Ovary (tissue), 9 donors: ENCODE measurements around the gene STIL. TPM values are rescaled to one million over a fixed set of nuclear protein-coding genes. Genes with fewer than 3 reads are reported as not detected.
A peak's percentile ranks its signal among the peaks of the same experiment; 100 is the strongest.

ENCODE experiments used
- DNase-seq, 5 donors: peaks; one replicate each; pipeline ENCODE4 v3.0.0-alpha.2; 2019 to 2020
- H3K27ac ChIP-seq, 2 donors: fragments of 200-600 bp; one replicate each; pipeline versions ENCODE4 v1.5.1 to v1.8.0; 2019 to 2022
- H3K27me3 ChIP-seq: fragments of 200-600 bp; one replicate; pipeline ENCODE4 v1.8.0; 2022
- H3K36me3 ChIP-seq: fragments of 200-600 bp; sonication (generic); one replicate; pipeline ENCODE4 v1.5.1; 2019
- H3K4me1 ChIP-seq: one replicate; pipeline ENCODE4 v1.8.1; 2013; ENCODE audit warnings: mild to moderate bottlenecking, moderate library complexity; ENCODE audit not compliant: insufficient read depth
- H3K4me3 ChIP-seq: fragments of 200-600 bp; sonication (generic); one replicate; pipeline ENCODE4 v1.5.1; 2017
- H3K9me3 ChIP-seq, 2 donors: fragments of 200-600 bp in 1 of 2; sonication (generic) in 1 of 2; one replicate each; pipeline versions ENCODE4 v1.5.1 to v1.8.1; 2013 to 2019; ENCODE audit warnings: mild to moderate bottlenecking in 1 of 2, moderate library complexity in 1 of 2
- EP300 ChIP-seq: sonication (generic); formaldehyde crosslinking; IDR thresholded peaks from one replicate; pipeline ENCODE4 v1.6.1; 2017; ENCODE audit warnings: antibody characterized with exemption
- POLR2A ChIP-seq: fragments of 450-650 bp; IDR thresholded peaks from one replicate; pipeline ENCODE4 v1.6.1; 2017; ENCODE audit warnings: antibody characterized with exemption, mild to moderate bottlenecking, moderate library complexity
- WGBS, 3 donors: extraction: QIAGEN DNeasy Blood & Tissue Kit in 1 of 3; methylation state at CpG; one replicate each; pipeline versions ENCODE4 v1.1.5 to v1.1.7; 2013 to 2017; 5-methylcytosine and 5-hydroxymethylcytosine counted together
- intact Hi-C, 4 donors: fragments of 100-400 bp; cut with DNase I; formaldehyde crosslinking; loops; one replicate each; pipeline versions ENCODE4 v1.11.0 to v1.15.1; 2022 to 2023
- polyA plus RNA-seq, 2 donors: library from polyadenylated mRNA; stranded (reverse); fragments of 200-250 nt in 1 of 2; fragments of 350-450 nt in 1 of 2; fragmentation: Illumina TruSeq in 1 of 2; extraction: RNeasy Lipid Tissue Mini Kit (QIAGEN cat#74804) in 1 of 2; gene quantifications; one replicate each; pipeline ENCODE4 v1.2.3, GENCODE V29; 2013 to 2014
- total RNA-seq, 7 donors: library from RNA; depleted of rRNA in 2 of 7; stranded (reverse); fragments of >200 nt in 2 of 7; fragmentation: NEBNext Ultra II Directional in 3 of 7; extraction: Animal tissue kit (Norgen Biotek cat#: 25700) in 3 of 7; gene quantifications; one replicate each; pipeline versions ENCODE4 v1.1.0 to v1.2.4, GENCODE V29; 2016 to 2023
- TF ChIP-seq, protein P1 (sequence below), 3 donors: fragments of 450-650 bp in 2 of 3; fragments of 200-600 bp in 1 of 3; IDR thresholded peaks; one replicate each; pipeline versions ENCODE4 v1.5.1 to v1.8.0; 2016 to 2022; ENCODE audit warnings: antibody characterized with exemption in 3 of 3, mild to moderate bottlenecking in 1 of 3
- donor health status: DM: no; HTN: no; CAD: no; lungs with moderate emphysema.
- donor health status: DM: no; HTN: no; CAD: no.
- donor health status: Bipolar disorder and iron deficiency.
- donor health status: DM: yes; HTN: yes; CAD: no.
- donor health status: DM: no; HTN: no; CAD: no.
- donor health status: DM: yes; HTN: yes; CAD: no.

STIL gene
- total and polyA plus RNA-seq, 9 donors, result 0.60 to 2.3 (median 1.0) TPM

DNA sequence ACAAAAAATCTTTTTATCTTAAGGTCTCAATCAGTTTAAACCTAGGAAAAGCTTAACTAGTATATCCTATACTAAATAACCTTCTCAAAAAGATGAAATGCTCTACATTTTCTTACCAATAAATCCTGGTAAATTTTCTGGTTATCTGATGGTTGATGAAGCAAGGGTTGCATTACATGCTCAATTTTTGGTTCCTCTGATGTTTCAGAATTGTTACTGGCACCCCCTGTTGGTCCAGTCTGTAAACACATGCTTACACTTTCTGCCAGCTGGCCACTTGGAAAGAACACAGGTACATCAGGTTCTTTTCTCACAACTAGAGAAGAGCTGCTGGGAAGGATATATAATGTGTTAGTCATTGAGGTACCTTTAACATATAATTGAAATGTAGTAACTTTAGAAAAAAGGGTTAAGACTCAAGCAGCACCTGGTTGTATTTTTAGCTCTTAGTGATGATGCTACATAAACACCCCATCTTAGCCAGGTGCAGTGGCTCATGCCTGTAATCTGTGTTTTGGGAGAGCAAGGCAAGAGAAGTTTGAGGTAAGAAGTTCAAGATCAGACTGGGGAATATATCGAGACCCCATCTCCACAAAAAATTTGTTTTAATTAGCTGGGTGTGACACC lies 51.0 kb downstream of the STIL start:
- no peak overlapping the region for H3K27ac ChIP-seq
- WGBS, 3 donors, result 90 to 98% (median 96%) methylated on average over 1 of the region's 1 CpG
- intact Hi-C loops, result no loop called here
- H3K4me3 ChIP-seq, result no peak overlapping the region
- H3K36me3 ChIP-seq, result no peaks in the 10 kb centered on the region
- peak in 1 of 5 donors; percentile 28 for DNase-seq
- no peaks in the 10 kb centered on the region for H3K4me1 ChIP-seq
- no peak for TF ChIP-seq POLR2A
- TF ChIP-seq, protein P1, sequence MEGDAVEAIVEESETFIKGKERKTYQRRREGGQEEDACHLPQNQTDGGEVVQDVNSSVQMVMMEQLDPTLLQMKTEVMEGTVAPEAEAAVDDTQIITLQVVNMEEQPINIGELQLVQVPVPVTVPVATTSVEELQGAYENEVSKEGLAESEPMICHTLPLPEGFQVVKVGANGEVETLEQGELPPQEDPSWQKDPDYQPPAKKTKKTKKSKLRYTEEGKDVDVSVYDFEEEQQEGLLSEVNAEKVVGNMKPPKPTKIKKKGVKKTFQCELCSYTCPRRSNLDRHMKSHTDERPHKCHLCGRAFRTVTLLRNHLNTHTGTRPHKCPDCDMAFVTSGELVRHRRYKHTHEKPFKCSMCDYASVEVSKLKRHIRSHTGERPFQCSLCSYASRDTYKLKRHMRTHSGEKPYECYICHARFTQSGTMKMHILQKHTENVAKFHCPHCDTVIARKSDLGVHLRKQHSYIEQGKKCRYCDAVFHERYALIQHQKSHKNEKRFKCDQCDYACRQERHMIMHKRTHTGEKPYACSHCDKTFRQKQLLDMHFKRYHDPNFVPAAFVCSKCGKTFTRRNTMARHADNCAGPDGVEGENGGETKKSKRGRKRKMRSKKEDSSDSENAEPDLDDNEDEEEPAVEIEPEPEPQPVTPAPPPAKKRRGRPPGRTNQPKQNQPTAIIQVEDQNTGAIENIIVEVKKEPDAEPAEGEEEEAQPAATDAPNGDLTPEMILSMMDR (IDR thresholded peaks at IDR 0.05), result no peak
- no peak for TF ChIP-seq EP300
- H3K9me3 ChIP-seq, result no peaks in the 10 kb centered on the region
- no peaks in the 10 kb centered on the region for H3K27me3 ChIP-seq

DNA sequence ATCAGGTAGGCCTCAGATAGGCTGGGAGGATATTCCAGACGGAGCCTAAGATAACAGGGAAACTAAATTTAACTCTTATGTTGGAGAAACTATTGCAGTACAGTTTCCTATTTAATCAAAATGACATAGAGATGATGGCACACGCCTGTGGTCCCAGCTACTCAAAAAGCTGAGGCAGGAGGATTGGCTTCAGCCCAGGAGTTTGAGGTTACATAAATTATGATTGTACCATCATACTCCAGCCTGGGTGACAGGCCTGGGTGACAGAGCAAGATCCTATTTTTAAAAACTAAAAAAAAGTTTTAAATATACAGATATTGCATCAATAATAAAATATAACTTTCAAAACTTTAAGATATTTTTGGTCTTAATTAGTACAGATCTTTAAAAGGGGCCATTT lies 56.7 kb downstream of the STIL start:
- TF ChIP-seq EP300, result no peak
- TF ChIP-seq, protein P1 (IDR thresholded peaks at IDR 0.05), result no peak
- no peak for TF ChIP-seq POLR2A
- intact Hi-C loops, result no loop called here
- no peak for DNase-seq
- WGBS, 3 donors, result 66 to 75% (median 69%) methylated on average over 2 of the region's 2 CpGs
- no peaks in the 10 kb centered on the region for H3K36me3 ChIP-seq
- no peak overlapping the region for H3K4me3 ChIP-seq
- no peaks in the 10 kb centered on the region for H3K9me3 ChIP-seq
- no peaks in the 10 kb centered on the region for H3K4me1 ChIP-seq
- H3K27me3 ChIP-seq, result no peaks in the 10 kb centered on the region
- H3K27ac ChIP-seq, result no peak overlapping the region

DNA sequence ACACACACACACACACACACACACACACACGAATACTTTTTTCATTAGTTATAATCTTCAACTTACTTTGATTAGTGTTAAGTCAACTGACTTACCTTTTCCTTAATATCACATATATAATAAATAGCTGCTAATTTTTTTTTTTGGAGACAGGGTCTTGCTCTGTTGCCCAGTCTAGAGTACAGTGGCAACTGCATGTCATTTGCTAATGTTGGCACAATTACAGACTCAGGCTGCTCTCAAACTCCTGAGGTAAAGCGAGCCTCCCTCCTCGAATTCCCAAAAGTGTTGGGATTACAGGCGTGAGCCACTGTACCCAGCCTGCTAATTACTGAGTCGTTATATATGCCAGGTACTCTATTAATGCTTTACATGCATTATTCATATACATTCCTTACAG lies 61.2 kb downstream of the STIL start:
- TF ChIP-seq EP300, result no peak
- TF ChIP-seq, protein P1 (IDR thresholded peaks at IDR 0.05), result no peak
- no peak for TF ChIP-seq POLR2A
- intact Hi-C loops, result no loop called here
- WGBS, 3 donors, result 89 to 97% (median 93%) methylated on average over 5 of the region's 5 CpGs

DNA sequence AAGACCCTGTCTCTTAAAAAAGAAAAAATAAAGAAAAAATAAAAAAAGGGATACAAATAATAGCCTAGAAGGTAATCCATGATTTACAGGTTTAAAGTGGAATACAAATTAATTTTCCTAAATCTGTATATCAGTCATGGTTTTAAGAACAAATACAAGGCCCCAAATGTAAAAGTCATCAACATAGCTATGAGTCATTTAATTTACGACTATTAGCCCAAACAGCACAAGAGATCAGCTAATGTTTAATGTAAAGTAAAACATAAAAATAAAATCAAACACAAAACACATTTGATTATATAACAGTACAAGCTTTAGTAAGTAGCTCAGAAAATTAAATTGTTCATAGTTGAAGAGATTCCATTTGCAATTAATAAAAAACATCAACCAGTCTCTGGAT lies 61.6 kb downstream of the STIL start:
- no peaks in the 10 kb centered on the region for H3K9me3 ChIP-seq
- TF ChIP-seq EP300, result no peak
- TF ChIP-seq, protein P1 (IDR thresholded peaks at IDR 0.05), result no peak
- TF ChIP-seq POLR2A, result no peak
- no peaks in the 10 kb centered on the region for H3K36me3 ChIP-seq
- H3K27ac ChIP-seq, result no peak overlapping the region
- no peaks in the 10 kb centered on the region for H3K4me1 ChIP-seq
- 81 to 92% (median 89%) methylated on average over 1 of the region's 1 CpG for WGBS, 3 donors
- no peaks in the 10 kb centered on the region for H3K27me3 ChIP-seq
- intact Hi-C loops, result no loop called here
- no peak overlapping the region for H3K4me3 ChIP-seq
- no peak for DNase-seq

More for the DNA sequence above, 61.2 kb downstream of the STIL start:
- no peak overlapping the region for H3K27ac ChIP-seq
- no peaks in the 10 kb centered on the region for H3K4me1 ChIP-seq
- DNase-seq, result no peak
- H3K9me3 ChIP-seq, result no peaks in the 10 kb centered on the region
- H3K27me3 ChIP-seq, result no peaks in the 10 kb centered on the region
- H3K4me3 ChIP-seq, result no peak overlapping the region
- H3K36me3 ChIP-seq, result no peaks in the 10 kb centered on the region
